GM18858 (cell line): ENCODE results near the gene NOL8.

ENCODE experiments used
- ATAC-seq: cut with Tn5 transposase; IDR thresholded peaks from one replicate; pipeline ENCODE4 v1.9.1; 2021; ENCODE audit not compliant: unreplicated experiment

Gene NOL8

GRCh38 chr9:92270511-92270910 lies 54.6 kb downstream of the NOL8 start:
- no peak for ATAC-seq

- ATAC-seq: no peak
These were observed 58.7 kb downstream of the NOL8 start for GRCh38 chr9:92266486-92266885.

- ATAC-seq: no peak
These were observed 60.0 kb downstream of the NOL8 start for GRCh38 chr9:92265154-92265553.

- ATAC-seq: no peak
These were observed 62.0 kb downstream of the NOL8 start for GRCh38 chr9:92263131-92263530.

GRCh38 chr9:92257327-92257726 lies 67.8 kb downstream of the NOL8 start:
- ATAC-seq: no peak

GRCh38 chr9:92254381-92255337 lies 70.5 kb downstream of the NOL8 start:
- no peak for ATAC-seq

- no peak for ATAC-seq
These were observed 71.5 kb downstream of the NOL8 start for GRCh38 chr9:92253656-92254055.

- no peak for ATAC-seq
These were observed 77.2 kb downstream of the NOL8 start for GRCh38 chr9:92247981-92248380.
